HG03066 (cell line): ENCODE measurements around the gene OTUD6A.

Source experiments
- ATAC-seq: cut with Tn5 transposase; IDR thresholded peaks from one replicate; pipeline ENCODE4 v1.9.1; 2021; ENCODE audit warnings: low read depth; ENCODE audit not compliant: unreplicated experiment

The OTUD6A gene

GRCh38 chrX:70062076-70062475 lies at the start of gene OTUD6A:
OTUD6A (plus strand) TSS chrX:70062457; CDS start chrX:70062525, 68 bp downstream.
- ATAC-seq: no peak

GRCh38 chrX:70012756-70013155 lies 49.5 kb upstream of the OTUD6A start:
- no peak for ATAC-seq

- no peak for ATAC-seq
Observed at GRCh38 chrX:70013466-70014381, 48.5 kb upstream of the OTUD6A start.

GRCh38 chrX:70016513-70016912 lies 45.7 kb upstream of the OTUD6A start:
- no peak for ATAC-seq

GRCh38 chrX:70022616-70023015 lies 39.6 kb upstream of the OTUD6A start:
- no peak for ATAC-seq

- ATAC-seq: no peak
Observed at GRCh38 chrX:70025464-70025863, 36.8 kb upstream of the OTUD6A start.

- ATAC-seq: no peak
Observed at GRCh38 chrX:70026112-70026850, 36.0 kb upstream of the OTUD6A start.

- ATAC-seq: no peak
Observed at GRCh38 chrX:70026851-70027200, 35.4 kb upstream of the OTUD6A start.

GRCh38 chrX:70029863-70030262 lies 32.4 kb upstream of the OTUD6A start:
- ATAC-seq: no peak

- no peak for ATAC-seq
Observed at GRCh38 chrX:70030301-70030767, 31.9 kb upstream of the OTUD6A start.

- no peak for ATAC-seq
Observed at GRCh38 chrX:70032792-70033191, 29.5 kb upstream of the OTUD6A start.

- ATAC-seq: no peak
Observed at GRCh38 chrX:70033348-70034051, 28.8 kb upstream of the OTUD6A start.

- ATAC-seq: no peak
Observed at GRCh38 chrX:70034646-70035045, 27.6 kb upstream of the OTUD6A start.

- no peak for ATAC-seq
Observed at GRCh38 chrX:70038515-70038914, 23.7 kb upstream of the OTUD6A start.

- ATAC-seq: no peak
Observed at GRCh38 chrX:70038951-70039350, 23.3 kb upstream of the OTUD6A start.

GRCh38 chrX:70039758-70040157 lies 22.5 kb upstream of the OTUD6A start:
- no peak for ATAC-seq

GRCh38 chrX:70041993-70042392 lies 20.3 kb upstream of the OTUD6A start:
- no peak for ATAC-seq

- no peak for ATAC-seq
Observed at GRCh38 chrX:70042399-70043371, 19.6 kb upstream of the OTUD6A start.

- no peak for ATAC-seq
Observed at GRCh38 chrX:70043685-70044084, 18.6 kb upstream of the OTUD6A start.
